B cell (primary cell): ENCODE measurements around the gene USP46.

ENCODE experiments used
- EZH2 ChIP-seq: IDR thresholded peaks from 2 replicates; pipeline ENCODE4 v1.6.1; 2012; ENCODE audit warnings: borderline replicate concordance, low read depth, mild to moderate bottlenecking, moderate library complexity, low read length; ENCODE audit not compliant: insufficient read depth, poor library complexity, severe bottlenecking
- TF ChIP-seq, protein P1 (sequence below): fragments of 200-600 bp; IDR thresholded peaks from one replicate; pipeline ENCODE4 v1.8.0; 2022; ENCODE audit warnings: antibody characterized with exemption, mild to moderate bottlenecking

DNA sequence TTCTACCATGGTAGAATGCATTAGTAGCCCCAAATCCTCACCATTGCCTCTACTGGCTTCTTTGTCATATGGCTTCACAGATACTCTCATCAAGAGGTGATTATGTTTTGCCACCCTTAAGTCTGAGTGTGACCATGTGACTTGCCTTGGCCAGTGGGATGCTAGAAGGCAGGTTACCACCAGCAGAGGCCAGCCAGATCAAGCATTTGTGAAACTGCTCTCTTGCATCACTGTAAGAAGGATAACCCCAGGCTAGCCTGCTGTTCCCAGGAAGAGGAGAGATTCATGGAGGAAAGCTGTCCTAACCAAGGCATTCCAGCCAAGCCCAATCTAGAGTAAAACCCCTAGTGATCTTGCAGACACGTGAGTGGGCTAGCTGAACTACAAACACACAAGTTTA, 46.8 kb downstream of the USP46 start:
- TF ChIP-seq, protein P1, sequence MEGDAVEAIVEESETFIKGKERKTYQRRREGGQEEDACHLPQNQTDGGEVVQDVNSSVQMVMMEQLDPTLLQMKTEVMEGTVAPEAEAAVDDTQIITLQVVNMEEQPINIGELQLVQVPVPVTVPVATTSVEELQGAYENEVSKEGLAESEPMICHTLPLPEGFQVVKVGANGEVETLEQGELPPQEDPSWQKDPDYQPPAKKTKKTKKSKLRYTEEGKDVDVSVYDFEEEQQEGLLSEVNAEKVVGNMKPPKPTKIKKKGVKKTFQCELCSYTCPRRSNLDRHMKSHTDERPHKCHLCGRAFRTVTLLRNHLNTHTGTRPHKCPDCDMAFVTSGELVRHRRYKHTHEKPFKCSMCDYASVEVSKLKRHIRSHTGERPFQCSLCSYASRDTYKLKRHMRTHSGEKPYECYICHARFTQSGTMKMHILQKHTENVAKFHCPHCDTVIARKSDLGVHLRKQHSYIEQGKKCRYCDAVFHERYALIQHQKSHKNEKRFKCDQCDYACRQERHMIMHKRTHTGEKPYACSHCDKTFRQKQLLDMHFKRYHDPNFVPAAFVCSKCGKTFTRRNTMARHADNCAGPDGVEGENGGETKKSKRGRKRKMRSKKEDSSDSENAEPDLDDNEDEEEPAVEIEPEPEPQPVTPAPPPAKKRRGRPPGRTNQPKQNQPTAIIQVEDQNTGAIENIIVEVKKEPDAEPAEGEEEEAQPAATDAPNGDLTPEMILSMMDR: no peak
- TF ChIP-seq EZH2: no peak
